Activated naive CD4-positive, alpha-beta T cell treated with anti-CD3 and anti-CD28 coated beads for 36 hours (primary cell): ENCODE data around the gene SUMO2. TPM values are rescaled to one million over a fixed set of nuclear protein-coding genes. Genes with fewer than 3 reads are reported as not detected.
A peak's percentile ranks its signal among the peaks of the same experiment; 100 is the strongest.
"Not testable (repeated sequence)": the region's sequence is repeated elsewhere in the genome, so short reads cannot be mapped to it uniquely, and the experiment has no call there.

ENCODE experiments used
- CTCF ChIA-PET: fragments of 350-600 bp; sonication (Branson Sonifier 250); formaldehyde crosslinking; loops from one replicate; lab custom pipeline; 2021; ENCODE audit warnings: antibody characterized with exemption; lab: Charles Lee
- DNase-seq: peaks from one replicate; pipeline ENCODE4 v3.0.0-alpha.2; 2020
- H3K27ac Mint-ChIP-seq: one replicate; pipeline ENCODE4 v1.8.0; 2021; ENCODE audit warnings: mild to moderate bottlenecking, mixed read lengths
- H3K27me3 Mint-ChIP-seq: one replicate; pipeline ENCODE4 v1.8.0; 2021; ENCODE audit warnings: low read depth, mixed read lengths
- H3K36me3 Mint-ChIP-seq: one replicate; pipeline ENCODE4 v1.8.0; 2021; ENCODE audit warnings: low read depth, mixed read lengths
- H3K4me1 Mint-ChIP-seq: one replicate; pipeline ENCODE4 v1.8.0; 2021; ENCODE audit warnings: low read depth, mixed read lengths
- H3K4me3 Mint-ChIP-seq: one replicate; pipeline ENCODE4 v1.8.0; 2021; ENCODE audit warnings: mild to moderate bottlenecking, moderate library complexity, mixed read lengths
- H3K9me3 Mint-ChIP-seq: one replicate; pipeline ENCODE4 v1.8.0; 2021; ENCODE audit warnings: mixed read lengths
- intact Hi-C: fragments of 100-400 bp; cut with micrococcal nuclease; formaldehyde crosslinking; loops from one replicate; pipeline ENCODE4 v1.15.1; 2023
- total RNA-seq, 2 experiments: library from RNA; stranded (reverse); gene quantifications; one replicate each; pipeline ENCODE4 v1.2.3, GENCODE V29; 2021

Gene SUMO2
- total RNA-seq, 2 experiments from 2014 or later, result 633 to 688 TPM

DNA sequence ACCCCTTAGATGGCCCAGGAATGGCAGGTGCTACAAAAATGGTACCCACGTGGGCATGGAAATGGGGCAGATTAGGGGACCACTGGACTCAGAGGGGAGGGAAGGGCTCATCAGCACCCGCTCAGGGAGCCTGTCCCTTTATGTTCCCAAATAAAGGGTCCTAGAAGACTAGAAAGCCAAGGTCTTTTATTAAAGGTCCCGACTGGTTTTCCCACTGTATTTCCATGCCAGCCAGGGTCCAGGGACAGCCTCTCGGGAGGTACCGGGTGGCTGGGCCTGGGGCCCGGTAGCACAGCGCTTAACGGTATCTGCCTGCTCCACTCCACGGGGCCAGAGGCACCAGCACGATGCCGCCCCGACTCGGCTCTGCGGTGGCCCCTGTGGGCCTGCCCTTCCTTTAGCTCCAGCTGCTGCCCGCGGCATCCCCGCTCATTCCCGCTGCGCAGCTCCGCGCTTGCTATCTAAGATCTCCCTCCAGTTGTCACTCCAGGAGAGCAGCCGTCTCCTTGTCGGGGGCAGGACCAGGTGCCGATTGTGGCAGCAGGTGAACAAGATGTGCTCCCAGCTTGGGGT lies 52.6 kb downstream of the SUMO2 start:
- no peak for DNase-seq
- no peaks in the 10 kb centered on the region for H3K27me3 Mint-ChIP-seq
- H3K4me1 Mint-ChIP-seq, result peaks cover 26% of the 10 kb centered on the region
- peak overlapping the region; percentile 85 for H3K4me3 Mint-ChIP-seq
- CTCF ChIA-PET, result interaction anchor here (0.7 to 14.5 kb wide), 12 partner anchors 14 to 118 kb away, joined by 3 to 195 read pairs (median 4); partner anchors contain the start of gene MRPL58
- intact Hi-C loops, result loop anchor here (1.0 to 5.0 kb wide), 5 partner anchors 16 to 169 kb away; partner anchors contain the start of gene SUMO2
- no peaks in the 10 kb centered on the region for H3K9me3 Mint-ChIP-seq
- peak overlapping the region; percentile 85 for H3K27ac Mint-ChIP-seq
- H3K36me3 Mint-ChIP-seq, result peaks cover 5% of the 10 kb centered on the region

DNA sequence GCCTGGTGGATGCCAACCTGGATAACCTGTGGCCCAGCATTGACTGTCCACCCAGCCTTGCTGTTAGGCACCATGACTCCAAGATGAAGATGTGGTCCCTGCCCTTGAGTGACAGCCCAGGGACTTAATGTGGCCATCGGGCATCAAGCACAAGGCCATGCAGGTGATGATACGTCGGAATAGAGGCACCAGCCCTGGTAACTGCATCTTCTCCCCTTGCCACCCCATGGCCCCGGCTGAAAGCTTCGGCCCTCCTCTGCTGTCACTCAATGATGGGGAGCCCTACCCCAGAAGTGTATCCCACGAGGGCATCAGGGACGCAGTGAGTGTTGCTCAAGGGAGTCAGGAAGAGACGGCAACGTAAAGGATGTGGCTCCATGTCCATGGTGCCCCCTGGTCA lies 53.2 kb downstream of the SUMO2 start:
- peaks cover 31% of the 10 kb centered on the region for H3K4me1 Mint-ChIP-seq
- H3K27ac Mint-ChIP-seq, result no peak overlapping the region
- intact Hi-C loops, result no loop called here
- CTCF ChIA-PET, result interaction anchor here (0.8 to 14.5 kb wide), 6 partner anchors 13 to 71 kb away, joined by 3 to 195 read pairs (median 6); no protein-coding TSS in a partner anchor
- DNase-seq, result no peak
- no peaks in the 10 kb centered on the region for H3K27me3 Mint-ChIP-seq
- peaks cover 6% of the 10 kb centered on the region for H3K36me3 Mint-ChIP-seq
- peak overlapping the region; percentile 36 for H3K4me3 Mint-ChIP-seq
- H3K9me3 Mint-ChIP-seq, result no peaks in the 10 kb centered on the region

DNA sequence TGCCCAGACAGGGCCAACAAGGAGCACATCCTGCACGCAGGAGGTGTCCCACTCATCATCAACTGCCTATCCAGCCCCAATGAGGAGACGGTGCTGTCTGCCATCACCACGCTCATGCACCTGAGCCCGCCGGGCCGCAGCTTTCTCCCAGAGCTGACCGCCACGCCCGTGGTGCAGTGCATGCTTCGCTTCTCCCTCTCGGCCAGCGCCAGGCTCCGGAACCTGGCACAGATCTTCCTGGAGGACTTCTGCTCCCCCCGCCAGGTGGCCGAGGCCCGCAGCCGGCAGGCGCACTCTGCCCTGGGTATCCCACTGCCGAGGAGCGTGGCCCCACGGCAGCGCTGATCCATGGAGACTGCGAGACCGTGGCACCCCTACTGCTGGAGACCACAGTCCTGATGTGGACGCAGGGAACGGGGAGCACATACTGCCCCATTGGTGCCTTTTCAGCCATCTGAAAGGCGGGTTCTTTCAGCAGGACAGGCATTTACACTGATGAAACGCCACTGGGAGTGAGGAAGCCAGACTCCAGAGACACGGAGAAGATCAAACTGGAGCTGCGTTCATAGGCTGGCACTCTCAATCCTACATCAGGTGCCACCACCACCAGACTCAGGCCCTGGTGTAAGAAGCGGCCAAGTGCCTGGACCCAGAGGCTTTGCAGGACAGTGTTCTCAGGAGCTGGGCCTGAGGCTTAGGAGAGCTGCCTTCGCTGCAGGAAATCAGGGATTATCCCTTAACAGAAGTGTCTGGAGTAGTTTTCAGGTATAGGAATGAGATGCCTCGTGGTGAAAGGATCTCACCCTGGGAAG lies 53.9 kb downstream of the SUMO2 start:
- H3K27me3 Mint-ChIP-seq, result no peaks in the 10 kb centered on the region
- peaks cover 6% of the 10 kb centered on the region for H3K36me3 Mint-ChIP-seq
- no peak for DNase-seq
- peaks cover 38% of the 10 kb centered on the region for H3K4me1 Mint-ChIP-seq
- H3K4me3 Mint-ChIP-seq, result no peak overlapping the region
- H3K27ac Mint-ChIP-seq, result no peak overlapping the region
- intact Hi-C loops, result no loop called here
- H3K9me3 Mint-ChIP-seq, result no peaks in the 10 kb centered on the region
- CTCF ChIA-PET, result interaction anchor here (14.5 kb wide), 1 partner anchor 13 kb away, joined by 195 read pairs; no protein-coding TSS in a partner anchor

DNA sequence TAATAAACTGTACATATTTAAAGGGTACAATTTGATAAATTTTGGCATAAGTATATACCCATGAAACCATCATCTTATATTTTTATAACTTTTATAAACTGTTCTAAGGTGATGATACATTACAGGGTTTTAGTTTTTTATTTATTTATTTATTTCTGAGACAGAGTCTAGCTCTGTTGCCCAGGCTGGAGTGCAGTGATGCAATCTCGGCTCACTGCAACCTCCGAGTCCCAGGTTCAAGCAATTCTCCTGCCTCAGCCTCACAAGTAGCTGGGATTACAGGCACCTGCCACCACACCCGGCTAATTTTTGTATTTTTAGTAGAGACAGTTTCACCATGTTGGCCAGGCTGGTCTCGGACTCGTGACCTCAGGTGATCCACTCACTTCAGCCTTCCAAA lies 54.8 kb downstream of the SUMO2 start:
- H3K27me3 Mint-ChIP-seq, H3K4me3 Mint-ChIP-seq, DNase-seq, H3K36me3 Mint-ChIP-seq, H3K27ac Mint-ChIP-seq, intact Hi-C loops, H3K9me3 Mint-ChIP-seq: not testable (repeated sequence)
- H3K4me1 Mint-ChIP-seq, result peaks cover 40% of the 10 kb centered on the region
- CTCF ChIA-PET, result interaction anchor here (14.5 kb wide), 1 partner anchor 12 kb away, joined by 195 read pairs; no protein-coding TSS in a partner anchor

DNA sequence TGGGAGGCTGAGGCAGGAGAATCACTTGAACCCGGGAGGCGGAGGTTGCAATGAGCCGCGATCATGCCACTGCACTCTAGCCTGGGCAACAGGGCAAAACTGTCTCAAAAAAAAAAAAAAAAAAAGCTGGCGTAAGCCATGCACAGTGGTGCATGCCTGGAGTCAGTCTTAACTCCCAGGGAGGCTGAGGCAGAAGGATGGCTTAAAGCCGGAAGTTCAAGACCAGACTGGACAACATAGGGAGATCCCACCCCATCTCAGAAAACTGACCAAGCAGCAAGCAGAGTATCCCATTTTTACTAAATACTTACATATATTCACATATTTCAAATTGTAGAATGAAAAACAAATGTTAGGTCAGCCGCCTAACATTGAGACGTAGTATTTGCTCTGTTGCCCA lies 55.8 kb downstream of the SUMO2 start:
- no peak for DNase-seq
- Mint-ChIP-seq H3K36me3 (peaks cover 6% of the 10 kb centered on the region), H3K4me1 (peaks cover 34% of the 10 kb centered on the region), H3K9me3 (no peaks in the 10 kb centered on the region), H3K4me3 (no peak overlapping the region), H3K27me3 (no peaks in the 10 kb centered on the region), H3K27ac (no peak overlapping the region)
- intact Hi-C loops, result no loop called here
- CTCF ChIA-PET, result interaction anchor here (0.7 to 14.5 kb wide), 2 partner anchors 11 to 30 kb away, joined by 4 to 195 read pairs; no protein-coding TSS in a partner anchor

DNA sequence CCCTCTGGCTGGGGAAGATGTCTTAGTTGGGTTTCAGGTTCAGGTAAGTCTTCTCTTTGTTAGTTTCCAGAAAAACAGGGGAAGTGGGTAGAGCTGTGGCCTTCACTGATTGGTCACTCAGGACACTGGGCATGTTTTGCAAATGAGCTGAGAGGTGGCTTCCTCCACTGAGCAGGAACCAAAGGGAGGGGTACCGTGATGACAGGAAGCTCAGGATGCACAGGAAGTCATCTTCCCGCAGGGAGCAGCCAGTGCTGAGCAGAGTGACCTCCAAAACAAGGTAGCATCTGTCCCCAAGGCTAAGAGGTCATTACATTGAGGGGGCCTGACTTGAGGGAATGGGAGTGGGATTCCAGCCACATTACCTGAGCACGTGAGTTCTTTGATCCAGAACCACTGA lies 56.8 kb downstream of the SUMO2 start:
- Mint-ChIP-seq H3K27ac (peak overlapping the region; percentile 58), H3K4me3 (no peak overlapping the region), H3K4me1 (peaks cover 32% of the 10 kb centered on the region), H3K36me3 (peaks cover 6% of the 10 kb centered on the region), H3K9me3 (no peaks in the 10 kb centered on the region), H3K27me3 (no peaks in the 10 kb centered on the region)
- intact Hi-C loops, result no loop called here
- no peak for DNase-seq
- CTCF ChIA-PET, result interaction anchor here (14.5 kb wide), 1 partner anchor 10 kb away, joined by 195 read pairs; no protein-coding TSS in a partner anchor

DNA sequence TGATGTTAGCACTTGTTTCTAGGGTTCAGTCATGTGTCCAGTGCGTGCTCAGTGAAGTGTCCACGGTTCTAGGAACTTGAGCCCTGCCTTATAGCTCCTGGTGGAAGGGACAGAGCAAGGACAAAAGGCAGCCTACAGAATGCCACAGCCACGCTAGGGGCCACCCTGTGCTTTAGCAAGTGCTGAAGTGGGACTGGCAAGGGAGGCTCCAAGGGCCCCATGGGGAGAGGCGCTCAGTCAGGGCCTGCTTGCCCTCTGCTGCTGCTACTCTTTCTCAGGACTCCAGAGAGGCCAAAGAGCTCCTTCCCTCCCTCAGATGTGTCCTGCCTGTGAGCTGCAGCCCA lies 58.0 kb downstream of the SUMO2 start:
- Mint-ChIP-seq H3K9me3 (no peaks in the 10 kb centered on the region), H3K36me3 (peaks cover 5% of the 10 kb centered on the region), H3K4me1 (peaks cover 27% of the 10 kb centered on the region), H3K27ac (peak overlapping the region; percentile 46), H3K4me3 (no peak overlapping the region), H3K27me3 (no peaks in the 10 kb centered on the region)
- CTCF ChIA-PET, result interaction anchor here (1.8 to 14.5 kb wide), 2 partner anchors 8 to 9 kb away, joined by 4 to 195 read pairs; no protein-coding TSS in a partner anchor
- intact Hi-C loops, result loop anchor here (1.0 kb wide), 1 partner anchor 10 kb away; no protein-coding TSS in a partner anchor
- DNase-seq, result no peak

DNA sequence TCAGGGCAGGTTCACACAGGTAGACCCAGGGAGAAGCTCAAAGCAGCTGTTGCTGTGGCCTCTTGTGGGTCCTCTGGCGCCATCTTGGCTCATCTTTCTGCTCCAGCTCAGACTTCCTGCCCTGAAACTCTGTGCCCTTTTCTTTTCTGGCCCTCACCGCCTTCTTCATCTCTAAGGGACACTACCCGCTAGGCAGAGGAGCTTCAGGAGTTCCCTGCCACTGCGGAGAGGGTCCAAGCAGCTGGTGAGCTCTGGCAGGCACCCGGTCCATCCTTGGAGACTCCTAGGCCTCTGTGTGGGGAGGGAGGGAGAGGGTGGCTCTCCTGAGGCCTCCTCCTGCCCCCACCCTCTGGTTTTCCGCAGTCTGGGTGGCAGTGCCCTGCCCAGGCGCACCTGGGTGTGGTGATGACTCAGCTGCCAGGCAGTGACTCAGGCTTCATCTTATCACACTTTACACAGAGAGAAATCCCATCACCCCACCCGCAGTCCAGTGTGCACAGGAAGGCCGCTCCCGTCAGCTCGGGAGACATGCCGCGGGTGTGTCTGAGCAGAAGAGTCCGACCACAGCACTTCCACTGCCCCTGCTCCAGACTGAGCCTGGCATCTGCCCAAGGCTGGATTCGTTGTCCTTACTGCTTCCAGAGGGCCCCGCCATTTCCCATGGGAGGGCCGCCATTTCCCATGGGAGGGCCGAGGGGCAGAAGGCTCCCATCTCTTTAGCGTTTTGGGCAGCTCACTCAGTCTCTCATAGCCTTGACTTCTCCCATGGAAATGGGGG lies 58.5 kb downstream of the SUMO2 start:
- Mint-ChIP-seq H3K4me3 (peak overlapping the region; percentile 32), H3K27me3 (no peaks in the 10 kb centered on the region), H3K4me1 (peaks cover 24% of the 10 kb centered on the region), H3K36me3 (peaks cover 2% of the 10 kb centered on the region), H3K27ac (peak overlapping the region; percentile 84), H3K9me3 (no peaks in the 10 kb centered on the region)
- peak; percentile 85 for DNase-seq
- CTCF ChIA-PET, result interaction anchor here (0.7 to 14.5 kb wide), 5 partner anchors 8 to 134 kb away, joined by 3 to 195 read pairs (median 4); no protein-coding TSS in a partner anchor
- intact Hi-C loops, result loop anchor here (1.0 kb wide), 1 partner anchor 10 kb away; no protein-coding TSS in a partner anchor

DNA sequence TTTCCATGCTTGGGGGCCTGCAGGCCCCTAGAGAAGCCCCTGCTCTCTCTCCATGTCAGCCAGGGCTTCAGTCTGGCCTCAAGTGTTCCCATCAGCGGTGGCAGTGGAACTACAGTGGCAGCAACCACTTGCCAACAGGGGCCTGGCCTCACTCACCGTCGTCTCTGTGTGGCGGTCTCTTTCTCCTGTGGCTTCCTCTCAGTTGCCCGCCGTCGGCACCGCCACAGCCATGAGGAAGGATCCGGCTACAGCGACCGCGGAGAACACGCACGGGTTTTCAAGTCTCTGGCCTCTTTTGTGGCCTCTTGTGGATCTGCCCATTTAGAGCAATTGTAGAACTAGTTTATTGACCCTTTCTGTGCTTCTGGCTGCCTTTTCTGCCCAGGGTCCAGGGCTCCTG lies 64.5 kb downstream of the SUMO2 start:
- H3K4me1 Mint-ChIP-seq, result peaks cover 17% of the 10 kb centered on the region
- H3K9me3 Mint-ChIP-seq, result no peaks in the 10 kb centered on the region
- intact Hi-C loops, result loop anchor here (10.0 kb wide), 1 partner anchor 286 kb away; the partner anchor contains the start of gene GRB2
- no peak overlapping the region for H3K4me3 Mint-ChIP-seq
- CTCF ChIA-PET, result interaction anchor here (0.6 to 11.9 kb wide), 3 partner anchors 10 to 106 kb away, joined by 3 to 195 read pairs (median 179); partner anchors contain the start of genes NT5C and NUP85
- H3K27ac Mint-ChIP-seq, result no peak overlapping the region
- H3K36me3 Mint-ChIP-seq, result peaks cover 5% of the 10 kb centered on the region
- no peaks in the 10 kb centered on the region for H3K27me3 Mint-ChIP-seq
- no peak for DNase-seq

DNA sequence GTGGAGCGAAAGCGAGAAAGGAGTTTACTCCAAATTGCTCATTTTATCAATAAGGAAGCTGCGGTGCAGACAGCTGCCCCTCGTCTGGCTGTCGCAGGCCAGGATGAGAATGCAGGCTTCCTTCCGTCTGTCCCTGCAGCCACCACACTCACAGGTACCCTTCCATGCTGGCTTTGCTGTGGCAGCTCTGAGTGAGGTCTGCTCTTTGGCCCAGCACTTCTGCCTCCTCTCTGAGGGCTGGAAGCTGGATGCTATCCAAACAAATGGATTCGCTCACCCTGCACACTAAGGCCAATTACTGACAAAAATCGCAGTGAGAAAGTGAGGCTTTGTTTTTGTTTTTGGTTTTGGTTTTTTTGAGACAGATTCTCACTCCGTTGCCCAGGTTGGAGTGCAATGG lies 66.0 kb downstream of the SUMO2 start:
- CTCF ChIA-PET, result interaction anchor here (0.5 to 11.9 kb wide), 6 partner anchors 11 to 86 kb away, joined by 3 to 195 read pairs (median 4); partner anchors contain the start of genes NT5C and NUP85
- Mint-ChIP-seq H3K27me3 (no peaks in the 10 kb centered on the region), H3K4me3 (no peak overlapping the region), H3K27ac (no peak overlapping the region), H3K9me3 (no peaks in the 10 kb centered on the region), H3K4me1 (peaks cover 22% of the 10 kb centered on the region), H3K36me3 (peaks cover 5% of the 10 kb centered on the region)
- no peak for DNase-seq
- intact Hi-C loops, result loop anchor here (10.0 kb wide), 1 partner anchor 288 kb away; the partner anchor contains the start of gene GRB2
